CD14-positive monocyte (primary cell): ENCODE results near the gene TMCC1. TPM values are rescaled to one million over a fixed set of nuclear protein-coding genes. Genes with fewer than 3 reads are reported as not detected.

Experiments used
- DNase-seq, 3 donors: peaks; one replicate each; pipeline ENCODE4 v3.0.0-alpha.2; 2011 to 2022
- H2AFZ ChIP-seq: 2 replicates; pipeline ENCODE4 v1.6.0; 2012; ENCODE audit warnings: mild to moderate bottlenecking, low read depth, low read length, inconsistent platforms; ENCODE audit not compliant: insufficient read depth, poor library complexity, severe bottlenecking
- H3K27ac ChIP-seq, 2 donors: 1 replicate in 1 of 2; 2 replicates in 1 of 2; pipeline ENCODE4 v1.5.1; 2012 to 2013; ENCODE audit warnings: low read length in 2 of 2, control low read depth in 1 of 2, inconsistent platforms in 1 of 2, low read depth in 1 of 2, mild to moderate bottlenecking in 1 of 2
- H3K27me3 ChIP-seq, 2 donors: one replicate each; pipeline versions ENCODE4 v1.6.0 to v1.6.1; 2011 to 2013; ENCODE audit warnings: low read length in 2 of 2; ENCODE audit not compliant: control insufficient read depth in 2 of 2, insufficient read depth in 2 of 2
- H3K36me3 ChIP-seq, 2 donors: replicated peaks in 1 of 2; 1 replicate in 1 of 2; 2 replicates in 1 of 2; pipeline versions ENCODE4 v1.5.1 to v1.6.1; 2012 to 2013; ENCODE audit warnings: low read length in 2 of 2, control low read depth in 1 of 2, inconsistent platforms in 1 of 2, mild to moderate bottlenecking in 1 of 2; ENCODE audit not compliant: insufficient read depth in 2 of 2, control insufficient read depth in 1 of 2
- H3K4me1 ChIP-seq, 2 donors: 1 replicate in 1 of 2; 2 replicates in 1 of 2; pipeline versions ENCODE4 v1.5.1 to v1.6.1; 2012 to 2013; ENCODE audit warnings: low read length in 2 of 2, control low read depth in 1 of 2, inconsistent platforms in 1 of 2, mild to moderate bottlenecking in 1 of 2, moderate library complexity in 1 of 2; ENCODE audit not compliant: insufficient read depth in 2 of 2, control insufficient read depth in 1 of 2
- H3K4me2 ChIP-seq: replicated peaks from 2 replicates; pipeline ENCODE3; 2012; ENCODE audit warnings: low read length, moderate library complexity, mild to moderate bottlenecking; ENCODE audit not compliant: poor library complexity, severe bottlenecking; ENCODE audit errors: extremely low read depth
- H3K4me3 ChIP-seq, 3 experiments: fragments of 200-600 bp in 1 of 3; sonication (generic) in 1 of 3; replicated peaks in 1 of 3; 1 replicate in 2 of 3; 2 replicates in 1 of 3; pipeline ENCODE4 v1.5.1; 2011 to 2013; ENCODE audit warnings: low read length in 3 of 3, mild to moderate bottlenecking in 3 of 3, control low read depth in 2 of 3, low read depth in 2 of 3, inconsistent platforms in 1 of 3, moderate library complexity in 1 of 3
- H3K79me2 ChIP-seq: 2 replicates; pipeline ENCODE4 v1.6.0; 2012; ENCODE audit warnings: mild to moderate bottlenecking, control low read depth, inconsistent platforms, low read length, moderate library complexity; ENCODE audit not compliant: insufficient read depth
- H3K9ac ChIP-seq: 2 replicates; pipeline ENCODE4 v1.6.0; 2017; ENCODE audit warnings: low read length, mild to moderate bottlenecking; ENCODE audit not compliant: insufficient read depth, poor library complexity, severe bottlenecking
- H3K9me3 ChIP-seq, 2 donors: replicated peaks in 1 of 2; 1 replicate in 1 of 2; 2 replicates in 1 of 2; pipeline versions ENCODE4 v1.5.1 to v1.6.1; 2012 to 2013; ENCODE audit warnings: low read length in 2 of 2, control low read depth in 1 of 2; ENCODE audit not compliant: control insufficient read depth in 1 of 2, insufficient read depth in 1 of 2
- H4K20me1 ChIP-seq: 2 replicates; pipeline ENCODE4 v1.6.0; 2012; ENCODE audit warnings: mild to moderate bottlenecking, low read length, control low read depth, moderate library complexity; ENCODE audit not compliant: insufficient read depth
- H3K27ac Mint-ChIP-seq, 7 donors: one replicate each; pipeline ENCODE4 v1.8.0; 2020; ENCODE audit warnings: mild to moderate bottlenecking in 7 of 7, mixed read lengths in 7 of 7, moderate library complexity in 6 of 7, inconsistent platforms in 2 of 7
- H3K27me3 Mint-ChIP-seq, 3 donors: one replicate each; pipeline ENCODE4 v1.8.0; 2021 to 2022; ENCODE audit warnings: low read depth in 3 of 3, mild to moderate bottlenecking in 3 of 3, mixed read lengths in 3 of 3, moderate library complexity in 3 of 3, inconsistent platforms in 1 of 3
- H3K36me3 Mint-ChIP-seq, 2 donors: one replicate each; pipeline ENCODE4 v1.8.0; 2020; ENCODE audit warnings: mixed read lengths in 2 of 2, inconsistent platforms in 1 of 2, mild to moderate bottlenecking in 1 of 2
- H3K4me1 Mint-ChIP-seq: one replicate; pipeline ENCODE4 v1.8.0; 2020; ENCODE audit warnings: mild to moderate bottlenecking, mixed read lengths
- H3K4me3 Mint-ChIP-seq, 2 donors: one replicate each; pipeline ENCODE4 v1.8.0; 2020; ENCODE audit warnings: mild to moderate bottlenecking in 2 of 2, mixed read lengths in 2 of 2, moderate library complexity in 1 of 2
- H3K9me3 Mint-ChIP-seq, 7 donors: one replicate each; pipeline ENCODE4 v1.8.0; 2020 to 2022; ENCODE audit warnings: mixed read lengths in 7 of 7, mild to moderate bottlenecking in 6 of 7, moderate library complexity in 6 of 7, inconsistent platforms in 2 of 7
- CTCF ChIP-seq: fragments of 200-600 bp; IDR thresholded peaks from one replicate; pipeline ENCODE4 v1.8.0; 2022; ENCODE audit warnings: antibody characterized with exemption, mild to moderate bottlenecking
- WGBS: methylation state at CpG from one replicate; pipeline ENCODE4 v1.1.5; 2013; ENCODE audit warnings: missing lambda C conversion rate; ENCODE audit not compliant: insufficient coverage; 5-methylcytosine and 5-hydroxymethylcytosine counted together
- intact Hi-C, 2 donors: fragments of 100-400 bp; cut with micrococcal nuclease; formaldehyde crosslinking; loops; one replicate each; pipeline versions ENCODE4 v1.15.0 to v1.15.1; 2023
- polyA plus RNA-seq, 3 donors: library from polyadenylated mRNA; depleted of rRNA in 1 of 3; unstranded in 2 of 3; stranded (reverse) in 1 of 3; fragments of 300-500 nt in 2 of 3; fragments of >200 nt in 1 of 3; fragmentation: Illumina TruSeq in 2 of 3; gene quantifications; 1 replicate in 2 of 3; 2 replicates in 1 of 3; pipeline ENCODE4 v1.2.3, GENCODE V29; 2012 to 2021

The TMCC1 gene
- polyA plus RNA-seq, 3 donors = 5.0 to 10.2 (median 5.0) TPM

GRCh38 chr3:129809297-129809696 lies 84.2 kb downstream of the TMCC1 start:
- Histone ChIP-seq H3K4me2 (no peak overlapping the region), H3K36me3 (no peaks in the 10 kb centered on the region)

GRCh38 chr3:129796146-129796545 lies 97.4 kb downstream of the TMCC1 start:
- no CpG with 5 or more reads among the region's 4 CpGs for WGBS
- no peak overlapping the region for H3K4me3 Mint-ChIP-seq
- no peaks in the 10 kb centered on the region for H3K79me2 ChIP-seq

More at GRCh38 chr3:129809297-129809696, 84.2 kb downstream of the TMCC1 start:
- Histone ChIP-seq H3K27ac (no peak overlapping the region), H3K4me3 (no peak overlapping the region), H3K27me3 (no peaks in the 10 kb centered on the region), H4K20me1 (peaks cover 11% of the 10 kb centered on the region), H3K9me3 (no peaks in the 10 kb centered on the region), H3K9ac (no peak overlapping the region), H2AFZ (no peak overlapping the region), H3K4me1 (no peaks in the 10 kb centered on the region), H3K79me2 (peaks cover 4% of the 10 kb centered on the region)
- no peak overlapping the region for H3K27ac Mint-ChIP-seq
- no peak overlapping the region for H3K4me3 Mint-ChIP-seq
- H3K36me3 Mint-ChIP-seq = peaks cover 5 to 8% of the 10 kb centered on the region in 2 donors
- no peaks in the 10 kb centered on the region for H3K9me3 Mint-ChIP-seq
- peaks cover 13% of the 10 kb centered on the region for H3K4me1 Mint-ChIP-seq
- TF ChIP-seq CTCF = no peak
- intact Hi-C loops = no loop called here
- DNase-seq = no peak
- no peaks in the 10 kb centered on the region for H3K27me3 Mint-ChIP-seq

More at GRCh38 chr3:129796146-129796545, 97.4 kb downstream of the TMCC1 start:
- H3K9me3 Mint-ChIP-seq = no peaks in the 10 kb centered on the region
- no peak overlapping the region for H3K27ac Mint-ChIP-seq
- no peaks in the 10 kb centered on the region for H3K27me3 Mint-ChIP-seq
- no peaks in the 10 kb centered on the region for H3K9me3 ChIP-seq
- H3K9ac ChIP-seq = no peak overlapping the region
- peaks cover 28% of the 10 kb centered on the region for H3K4me1 Mint-ChIP-seq
- DNase-seq = no peak
- H3K36me3 ChIP-seq = no peaks in the 10 kb centered on the region
- H4K20me1 ChIP-seq = peaks cover 5% of the 10 kb centered on the region
- H3K27me3 ChIP-seq = no peaks in the 10 kb centered on the region
- H3K4me2 ChIP-seq = no peak overlapping the region
- no peak overlapping the region for H2AFZ ChIP-seq
- no peak overlapping the region for H3K27ac ChIP-seq
- no peak for TF ChIP-seq CTCF
- no peak overlapping the region for H3K4me3 ChIP-seq
- peaks cover 7 to 9% of the 10 kb centered on the region in 2 donors for H3K36me3 Mint-ChIP-seq
- intact Hi-C loops = no loop called here
- peaks cover 25% of the 10 kb centered on the region in 2 donors for H3K4me1 ChIP-seq
